DND-41 (cell line): ENCODE data around the gene ANKLE1.
"Not testable (repeated sequence)": the region's sequence is repeated elsewhere in the genome, so short reads cannot be mapped to it uniquely, and the experiment has no call there.

Experiments used
- ATAC-seq: fragments of 200-7000 bp; cut with Tn5 transposase; 3 replicates; pipeline ENCODE4 v1.9.1; 2021; ENCODE audit warnings: low read depth; ENCODE audit not compliant: insufficient read depth
- DNase-seq: peaks from one replicate; pipeline ENCODE4 v3.0.0-alpha.2; 2020
- H2AFZ ChIP-seq: 2 replicates; pipeline ENCODE4 v1.6.0; 2012; ENCODE audit warnings: low read depth, low read length
- H3K27ac ChIP-seq: 2 replicates; pipeline ENCODE4 v1.5.1; 2012; ENCODE audit warnings: low read length, inconsistent platforms
- H3K27me3 ChIP-seq: fragments of 200-600 bp; sonication (generic); 2 replicates; pipeline ENCODE4 v1.6.0; 2012; ENCODE audit warnings: low read length, mild to moderate bottlenecking, inconsistent platforms; ENCODE audit not compliant: insufficient read depth, poor library complexity
- H3K36me3 ChIP-seq: 2 replicates; pipeline ENCODE4 v1.5.1; 2012; ENCODE audit warnings: low read length, inconsistent platforms; ENCODE audit not compliant: insufficient read depth
- H3K4me1 ChIP-seq: 2 replicates; pipeline ENCODE4 v1.5.1; 2012; ENCODE audit warnings: mild to moderate bottlenecking, low read length; ENCODE audit not compliant: insufficient read depth
- H3K4me2 ChIP-seq: 2 replicates; pipeline ENCODE4 v1.6.0; 2012; ENCODE audit warnings: mild to moderate bottlenecking, moderate library complexity, low read length, inconsistent platforms; ENCODE audit not compliant: insufficient read depth
- H3K4me3 ChIP-seq, 2 experiments: fragments of 200-600 bp in 1 of 2; shearing (Covaris generic) in 1 of 2; 2 replicates each; pipeline ENCODE4 v1.5.1; 2012 to 2016; ENCODE audit warnings: inconsistent platforms in 2 of 2, low read length in 2 of 2, mild to moderate bottlenecking in 2 of 2, low read depth in 1 of 2, moderate library complexity in 1 of 2
- H3K79me2 ChIP-seq: 2 replicates; pipeline ENCODE4 v1.6.0; 2012; ENCODE audit warnings: low read length, inconsistent platforms; ENCODE audit not compliant: insufficient read depth
- H3K9ac ChIP-seq: 2 replicates; pipeline ENCODE4 v1.6.0; 2012; ENCODE audit warnings: low read depth, mild to moderate bottlenecking, inconsistent platforms, low read length, moderate library complexity
- H3K9me3 ChIP-seq: 2 replicates; pipeline ENCODE4 v1.5.1; 2012; ENCODE audit warnings: low read length, moderate library complexity, mild to moderate bottlenecking, inconsistent platforms; ENCODE audit not compliant: insufficient read depth, severe bottlenecking
- H4K20me1 ChIP-seq: 2 replicates; pipeline ENCODE4 v1.6.0; 2012; ENCODE audit warnings: low read length; ENCODE audit not compliant: insufficient read depth
- CTCF ChIP-seq: IDR thresholded peaks from 2 replicates; pipeline ENCODE4 v1.5.1; 2012; ENCODE audit warnings: borderline replicate concordance, low read length, moderate library complexity, mild to moderate bottlenecking; ENCODE audit not compliant: poor library complexity, severe bottlenecking; ENCODE audit errors: extremely low read depth
- EZH2 ChIP-seq: IDR thresholded peaks from 3 replicates; pipeline ENCODE4 v1.6.1; 2012; ENCODE audit warnings: borderline replicate concordance, low read depth, mild to moderate bottlenecking, moderate library complexity, low read length, inconsistent platforms; ENCODE audit not compliant: severe bottlenecking

The ANKLE1 gene

GRCh38 chr19:17266975-17267788 lies 14.5 kb upstream of the ANKLE1 start, which contains the start of gene BABAM1:
BABAM1 (plus strand) TSS chr19:17267443; CDS start chr19:17268807, 1,364 bp downstream.
- Histone ChIP-seq H3K36me3 (peaks cover 26% of the 10 kb centered on the region), H3K4me2 (peak within 1 kb of the TSS; percentile 95), H3K27ac (peak within 1 kb of the TSS; percentile 80), H3K4me3 (peak within 1 kb of the TSS; percentile 75 to 88), H3K9ac (peak within 1 kb of the TSS; percentile 68), H2AFZ (peak within 1 kb of the TSS; percentile 86), H3K27me3 (no peaks in the 10 kb centered on the region), H3K79me2 (peaks cover 21% of the 10 kb centered on the region), H4K20me1 (no peaks in the 10 kb centered on the region), H3K4me1 (peaks cover 18% of the 10 kb centered on the region), H3K9me3 (no peaks in the 10 kb centered on the region)
- ATAC-seq, result peak; percentile 96
- peak; percentile 98 for DNase-seq
- TF ChIP-seq CTCF (no peak), EZH2 (no peak)

- DNase-seq (no peak), ATAC-seq (no peak)
- Histone ChIP-seq H3K9ac (peak overlapping the region; percentile 68), H3K4me1 (peaks cover 18% of the 10 kb centered on the region), H3K36me3 (peaks cover 33% of the 10 kb centered on the region), H3K27me3 (no peaks in the 10 kb centered on the region), H3K79me2 (peaks cover 21% of the 10 kb centered on the region), H3K9me3 (no peaks in the 10 kb centered on the region), H2AFZ (no peak overlapping the region), H4K20me1 (no peaks in the 10 kb centered on the region; the same call in 1 of the 2 replicates), H3K4me3 (peak overlapping the region in 1 of 2 experiments; percentile 75; a peak in 2 of 4 replicates), H3K27ac (0 out of 2 replicates have a peak overlapping the region, but pooled peaks have one; percentile 34), H3K4me2 (peak overlapping the region; percentile 95)
- TF ChIP-seq EZH2, result no peak
- TF ChIP-seq CTCF, result no peak
Measured at GRCh38 chr19:17268754-17269153, 12.9 kb upstream of the ANKLE1 start.

- H3K79me2 ChIP-seq, ATAC-seq, H3K4me1 ChIP-seq, H3K27ac ChIP-seq, DNase-seq, H3K4me2 ChIP-seq, H3K4me3 ChIP-seq, H3K9me3 ChIP-seq, H3K9ac ChIP-seq, H4K20me1 ChIP-seq, H2AFZ ChIP-seq, H3K27me3 ChIP-seq: not testable (repeated sequence)
- peaks cover 69% of the 10 kb centered on the region for H3K36me3 ChIP-seq
Measured at GRCh38 chr19:17274892-17275291, 6.8 kb upstream of the ANKLE1 start.

- Histone ChIP-seq H4K20me1 (peaks cover 4% of the 10 kb centered on the region; the same call in 1 of the 2 replicates), H3K79me2 (peaks cover 3% of the 10 kb centered on the region; the same call in 1 of the 2 replicates), H3K27me3 (no peaks in the 10 kb centered on the region), H3K4me2 (no peak overlapping the region), H2AFZ (no peak overlapping the region), H3K9ac (no peak overlapping the region), H3K4me3 (no peak overlapping the region), H3K36me3 (peaks cover 63% of the 10 kb centered on the region), H3K27ac (no peak overlapping the region), H3K4me1 (no peaks in the 10 kb centered on the region), H3K9me3 (no peaks in the 10 kb centered on the region)
- ATAC-seq, result no peak
- TF ChIP-seq EZH2, result no peak
- TF ChIP-seq CTCF, result no peak
- DNase-seq, result no peak
Measured at GRCh38 chr19:17275441-17276175, 6.1 kb upstream of the ANKLE1 start.
